ENCODE results near the gene UGGT2. TPM values are rescaled to one million over a fixed set of nuclear protein-coding genes. Genes with fewer than 3 reads are reported as not detected.
A peak's percentile ranks its signal among the peaks of the same experiment; 100 is the strongest.
"Not testable (repeated sequence)": the region's sequence is repeated elsewhere in the genome, so short reads cannot be mapped to it uniquely, and the experiment has no call there.

Gene UGGT2
- polyA plus RNA-seq, 3 donors: 34.8 to 55.7 (median 42.9) TPM

GRCh38 chr13:95858286-95859075, 194.7 kb downstream of the UGGT2 start:
- DNase-seq (ENCODE audit: extremely low read depth in 1 of 11, low read depth in 9 of 11, low spot score in 4 of 11): peak in 3 of 11 donors; percentile 14 to 17 (median 16)

- DNase-seq (ENCODE audit: extremely low read depth in 1 of 11, low read depth in 9 of 11, low spot score in 4 of 11): not testable (repeated sequence)
These were observed 207.5 kb downstream of the UGGT2 start for GRCh38 chr13:95845656-95846055.

GRCh38 chr13:95842898-95843297, 210.3 kb downstream of the UGGT2 start:
- no peak for DNase-seq (ENCODE audit: extremely low read depth in 1 of 11, low read depth in 9 of 11, low spot score in 4 of 11)

DNA sequence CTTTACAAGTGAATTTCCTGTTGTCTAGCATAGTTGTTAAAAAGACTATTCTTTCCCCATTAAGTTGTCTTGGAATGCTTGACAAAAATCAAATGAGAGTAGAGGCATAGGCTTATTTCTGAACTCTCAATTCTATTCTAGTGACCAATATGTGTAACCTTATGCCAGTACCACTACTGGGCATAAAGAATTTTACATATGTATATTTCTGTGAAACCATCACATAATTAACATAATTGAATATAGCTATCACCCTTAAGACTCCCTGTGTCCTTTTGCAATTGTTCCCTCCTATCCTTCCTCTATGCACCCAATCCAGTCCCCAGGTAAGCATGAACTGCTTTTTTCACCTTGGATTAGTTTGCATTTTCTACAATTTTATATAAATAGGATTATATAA, 211.3 kb downstream of the UGGT2 start:
- no peak for DNase-seq (ENCODE audit: extremely low read depth in 1 of 11, low read depth in 9 of 11, low spot score in 4 of 11)

DNA sequence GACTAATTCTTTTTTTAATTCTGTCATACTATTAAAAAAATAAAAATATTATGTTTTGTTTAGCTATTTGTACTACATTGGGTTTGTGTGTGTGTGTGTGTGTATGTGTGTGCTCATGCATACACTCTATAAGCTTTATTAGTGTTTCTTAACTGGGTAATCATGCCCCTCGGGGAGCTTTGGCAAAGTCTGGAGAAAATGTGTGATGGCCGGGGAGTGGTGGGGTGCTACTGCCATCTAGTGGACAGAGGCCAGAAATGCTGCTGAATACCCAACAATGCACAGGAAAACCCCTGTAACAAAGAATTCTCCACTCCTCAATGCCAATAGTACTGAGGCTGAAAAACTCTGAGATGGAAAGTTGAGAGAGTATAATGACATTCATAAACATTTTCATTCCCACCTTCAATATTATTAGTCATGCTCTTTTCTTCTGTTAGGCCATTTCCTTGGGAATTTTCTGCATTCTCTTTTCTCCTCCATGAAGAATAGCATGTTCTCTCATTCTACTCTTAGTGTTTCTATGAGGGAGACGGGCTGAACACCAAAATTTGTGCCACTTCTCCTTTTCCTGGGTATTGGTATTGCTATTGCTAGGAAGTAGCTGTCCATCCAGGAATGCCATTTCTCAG, 219.0 kb downstream of the UGGT2 start:
- DNase-seq (ENCODE audit: extremely low read depth in 1 of 11, low read depth in 9 of 11, low spot score in 4 of 11): peak; percentile 51 to 79 (median 61)

DNA sequence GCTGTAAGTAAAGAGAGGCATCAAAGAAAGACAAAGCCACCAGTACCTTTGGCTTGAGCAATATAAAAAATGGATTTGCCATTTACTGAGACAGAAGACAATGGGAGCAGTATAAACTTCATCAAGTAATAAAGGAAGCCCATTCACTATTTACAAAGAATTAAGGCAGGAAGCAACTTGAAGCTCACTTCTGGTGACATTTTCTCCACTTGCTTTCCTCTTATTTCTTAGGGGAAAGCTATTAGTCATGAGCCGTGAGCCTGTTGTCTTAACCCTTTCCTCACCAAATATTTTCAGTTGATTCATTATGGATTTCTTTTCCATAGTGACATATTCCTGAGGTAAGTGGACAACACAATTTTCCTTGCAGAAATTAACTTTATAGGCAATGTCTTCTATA, 219.5 kb downstream of the UGGT2 start:
- no peak for DNase-seq (ENCODE audit: extremely low read depth in 1 of 11, low read depth in 9 of 11, low spot score in 4 of 11)

DNA sequence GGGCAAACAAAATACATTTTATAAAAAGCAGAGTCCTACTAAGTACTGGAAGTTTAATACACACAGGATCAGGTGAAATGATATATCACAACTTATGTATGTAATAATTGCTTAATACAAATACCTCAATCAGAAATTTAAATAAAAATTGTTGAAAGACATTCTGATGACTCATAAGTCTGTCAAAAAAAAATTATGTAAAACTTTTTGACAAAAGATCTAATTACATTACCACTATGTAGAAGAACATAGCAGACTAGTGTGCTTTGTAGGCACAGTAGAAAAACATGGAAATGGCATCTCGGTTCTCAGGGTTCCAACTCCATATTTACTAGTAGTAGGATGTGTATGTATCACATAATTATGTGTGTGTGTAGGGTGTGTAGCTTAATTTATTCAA, 220.1 kb downstream of the UGGT2 start:
- no peak for DNase-seq (ENCODE audit: extremely low read depth in 1 of 11, low read depth in 9 of 11, low spot score in 4 of 11)

DNA sequence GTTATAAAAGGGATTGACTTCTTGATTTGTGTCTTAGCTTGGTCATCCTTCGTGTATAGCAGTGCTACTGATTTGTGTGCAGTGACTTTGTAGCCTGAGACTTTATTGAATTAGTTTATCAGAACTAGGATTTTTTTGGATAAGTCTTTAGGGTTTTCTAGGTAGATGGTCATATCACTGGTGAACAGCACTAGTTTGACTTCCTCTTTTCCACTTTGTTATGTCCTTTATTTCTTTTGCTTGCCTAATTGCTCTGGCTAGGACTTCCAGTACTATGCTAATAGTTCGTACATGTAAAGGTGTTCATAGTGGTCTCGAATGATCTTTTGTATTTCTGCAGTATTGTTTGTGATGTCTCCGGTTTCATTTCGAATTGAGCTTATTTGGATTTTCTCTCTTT, 230.9 kb downstream of the UGGT2 start:
- DNase-seq (ENCODE audit: extremely low read depth in 1 of 11, low read depth in 9 of 11, low spot score in 4 of 11): no peak

GRCh38 chr13:95814495-95814894, 238.7 kb downstream of the UGGT2 start:
- DNase-seq (ENCODE audit: extremely low read depth in 1 of 11, low read depth in 9 of 11, low spot score in 4 of 11): no peak

GRCh38 chr13:95813139-95813538, 240.1 kb downstream of the UGGT2 start:
- no peak for DNase-seq (ENCODE audit: extremely low read depth in 1 of 11, low read depth in 9 of 11, low spot score in 4 of 11)

DNA sequence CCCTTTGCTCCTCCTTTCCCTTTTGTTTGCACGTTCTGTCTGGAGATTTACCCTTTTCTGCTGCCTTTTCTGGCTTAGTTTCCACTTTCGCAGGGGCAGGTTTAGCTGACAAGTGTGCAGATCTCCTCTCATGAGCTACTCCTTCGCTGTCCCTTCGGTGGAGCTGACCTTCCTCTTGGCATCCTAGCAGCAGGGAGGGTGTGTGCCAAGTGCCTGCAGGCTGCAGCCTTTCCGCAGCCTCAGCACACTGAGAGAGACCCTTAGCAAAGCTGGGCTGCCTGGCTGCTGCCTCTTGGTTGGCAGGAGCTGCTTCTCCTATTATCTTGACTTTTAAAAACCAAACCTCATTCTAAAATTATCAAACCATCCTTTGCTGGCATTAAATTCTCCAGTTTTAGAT, 243.8 kb downstream of the UGGT2 start:
- no peak for DNase-seq (ENCODE audit: extremely low read depth in 1 of 11, low read depth in 9 of 11, low spot score in 4 of 11)

DNA sequence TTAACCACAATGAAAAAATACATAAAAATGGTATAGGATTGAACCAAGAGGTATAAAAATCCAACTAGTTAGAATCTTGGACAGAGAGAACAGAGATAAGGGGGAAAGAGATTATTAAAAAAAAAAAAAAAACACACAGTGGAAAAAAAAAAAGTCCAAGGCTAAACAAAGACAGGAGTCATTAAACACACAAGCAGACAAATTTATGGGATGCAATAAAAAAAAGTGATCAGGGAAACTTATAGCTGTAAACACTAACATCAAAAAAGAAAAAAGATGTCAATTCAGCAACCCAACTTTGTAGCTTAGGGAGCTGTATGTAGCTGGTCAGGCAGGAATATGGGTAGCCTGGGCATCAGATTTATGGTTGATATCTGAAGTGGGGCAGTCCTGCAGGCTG, 247.3 kb downstream of the UGGT2 start:
- DNase-seq (ENCODE audit: extremely low read depth in 1 of 11, low read depth in 9 of 11, low spot score in 4 of 11): peak in 7 of 11 donors; percentile 4 to 32 (median 15)

DNA sequence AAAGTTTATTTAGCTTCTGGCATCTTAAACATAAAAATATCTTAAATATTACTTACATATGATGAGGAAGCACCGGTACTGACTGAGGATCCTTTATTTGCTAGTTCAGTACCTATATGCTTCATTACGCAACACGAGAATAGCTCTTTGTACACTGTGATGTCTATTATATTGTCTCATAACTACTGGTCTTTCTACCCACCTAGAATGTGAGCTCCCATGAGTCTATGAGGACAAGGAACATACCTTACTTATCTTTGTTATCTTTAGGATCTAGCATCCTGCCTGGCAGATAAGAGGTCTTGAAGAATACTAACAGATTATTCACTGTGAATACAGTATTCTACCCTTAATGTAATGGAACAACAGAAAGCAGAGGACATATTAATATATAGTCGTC, 251.4 kb downstream of the UGGT2 start:
- no peak for DNase-seq (ENCODE audit: extremely low read depth in 1 of 11, low read depth in 9 of 11, low spot score in 4 of 11)

GRCh38 chr13:95800436-95800835, 252.8 kb downstream of the UGGT2 start:
- no peak for DNase-seq (ENCODE audit: extremely low read depth in 1 of 11, low read depth in 9 of 11, low spot score in 4 of 11)

DNA sequence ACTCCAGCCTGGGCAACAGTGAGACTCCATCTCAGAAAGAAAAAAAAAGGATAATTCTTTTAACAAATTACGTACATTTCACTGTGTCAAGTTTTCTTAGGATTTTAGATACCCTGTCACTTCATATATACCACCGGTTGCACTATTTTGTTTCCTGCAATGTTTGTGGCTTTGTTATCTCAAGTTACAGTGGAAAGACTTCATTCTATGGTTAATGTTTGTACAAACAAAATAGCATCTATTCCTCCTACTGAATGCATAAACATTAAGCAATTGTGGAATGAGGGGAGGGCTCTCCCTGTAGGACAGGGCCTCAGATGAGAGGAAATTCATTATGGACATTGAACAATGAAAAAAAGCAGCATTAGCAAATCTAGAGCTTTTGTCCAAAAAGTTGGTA, 256.2 kb downstream of the UGGT2 start:
- no peak for DNase-seq (ENCODE audit: extremely low read depth in 1 of 11, low read depth in 9 of 11, low spot score in 4 of 11)

DNA sequence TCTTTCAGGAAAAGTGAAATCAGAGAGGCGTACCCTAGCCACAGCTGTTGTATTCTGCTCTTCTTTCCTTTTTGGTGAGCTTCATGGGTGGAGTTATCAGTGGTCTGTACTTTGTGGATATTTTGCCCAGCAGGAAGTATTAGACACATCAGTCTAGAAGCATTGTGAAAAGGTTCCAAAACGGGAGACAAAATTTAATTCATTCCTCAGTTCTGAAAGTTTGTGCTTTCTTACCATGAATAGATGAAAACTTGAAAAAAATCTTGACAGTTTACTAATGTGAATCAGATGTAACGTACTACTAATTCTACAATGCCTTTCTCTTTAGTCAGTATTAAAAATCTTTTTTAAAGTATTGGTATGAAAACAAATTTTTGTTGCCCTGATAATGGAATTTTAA, 259.4 kb downstream of the UGGT2 start:
- DNase-seq (ENCODE audit: extremely low read depth in 1 of 11, low read depth in 9 of 11, low spot score in 4 of 11): no peak

DNA sequence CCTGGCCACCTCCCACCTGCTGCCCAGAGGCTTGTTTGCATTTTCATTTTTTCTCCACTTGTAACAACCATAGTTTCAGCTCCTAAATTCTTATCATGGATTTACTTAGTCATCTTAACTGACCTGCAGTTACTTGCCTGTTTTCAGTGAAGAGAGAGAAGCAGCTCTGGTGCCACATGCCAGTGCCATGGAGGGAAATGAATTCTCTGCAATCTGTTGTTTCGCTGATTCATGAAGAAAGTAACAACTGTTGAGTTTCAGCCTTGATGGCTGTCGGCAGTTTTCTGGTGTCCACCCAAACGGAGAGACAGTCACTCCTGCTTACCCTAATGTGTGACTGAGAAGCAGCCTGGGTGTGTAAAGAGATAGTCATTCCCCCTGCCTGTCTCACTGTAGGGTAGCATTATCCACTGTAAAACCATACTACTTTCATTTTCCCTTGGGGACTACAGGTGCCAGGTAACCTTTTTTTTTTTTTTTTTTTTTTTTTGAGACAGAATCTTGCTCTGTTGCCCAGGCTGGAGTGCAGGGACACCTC, 260.1 kb downstream of the UGGT2 start:
- DNase-seq (ENCODE audit: extremely low read depth in 1 of 11, low read depth in 9 of 11, low spot score in 4 of 11): no peak

DNA sequence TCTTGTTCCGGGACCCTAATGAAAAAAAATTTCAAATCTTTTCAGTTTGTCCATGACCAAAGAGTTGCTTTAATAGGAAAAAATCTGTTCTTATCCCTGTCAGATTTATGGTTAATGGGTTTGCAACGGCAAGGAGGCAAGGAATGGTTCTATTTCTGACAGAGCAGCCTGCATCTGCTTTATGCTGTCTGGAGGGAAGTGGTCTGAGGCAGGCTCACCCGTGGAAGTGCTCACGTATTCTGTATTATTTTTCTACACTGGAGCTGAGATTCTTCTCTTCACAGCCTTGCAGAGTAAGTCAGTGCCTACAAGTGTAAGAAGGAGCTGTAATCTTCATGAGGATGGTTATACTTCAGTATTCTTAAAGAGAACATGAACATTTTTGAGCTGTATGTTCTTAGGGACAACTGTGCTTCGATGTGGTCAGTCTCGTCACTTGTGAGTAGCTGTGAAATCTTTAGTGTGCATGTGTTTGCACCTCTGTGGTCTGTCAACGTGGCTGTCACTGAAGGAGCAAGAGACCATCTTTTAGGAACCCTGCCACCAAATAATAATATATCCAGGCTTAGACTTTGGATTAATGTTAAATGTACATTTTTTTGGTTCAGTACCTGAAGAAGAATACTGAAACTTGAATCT, 262.0 kb downstream of the UGGT2 start:
- no peak for DNase-seq (ENCODE audit: extremely low read depth in 1 of 11, low read depth in 9 of 11, low spot score in 4 of 11)

GRCh38 chr13:95789315-95789714, 263.9 kb downstream of the UGGT2 start:
- DNase-seq (ENCODE audit: extremely low read depth in 1 of 11, low read depth in 9 of 11, low spot score in 4 of 11): not testable (repeated sequence)

GRCh38 chr13:95788100-95788463, 265.1 kb downstream of the UGGT2 start:
- no peak for DNase-seq (ENCODE audit: extremely low read depth in 1 of 11, low read depth in 9 of 11, low spot score in 4 of 11)
